Spinal cord (tissue), 10 donors: ENCODE data around the gene CTCFL. TPM values are rescaled to one million over a fixed set of nuclear protein-coding genes. Genes with fewer than 3 reads are reported as not detected.

ENCODE experiments used
- DNase-seq, 6 donors: peaks; one replicate each; pipeline versions ENCODE4 v3.0.0 to v3.0.0-alpha.2; 2013 to 2015; ENCODE audit warnings: low spot score in 6 of 6, low read depth in 4 of 6
- H3K27ac ChIP-seq: one replicate; pipeline ENCODE4 v1.5.1; 2013; ENCODE audit warnings: low read depth, low read length, control low read depth
- H3K27me3 ChIP-seq: one replicate; pipeline ENCODE4 v1.6.1; 2013; ENCODE audit warnings: low read length; ENCODE audit not compliant: control insufficient read depth, insufficient read depth
- H3K36me3 ChIP-seq: one replicate; pipeline ENCODE4 v1.6.1; 2013; ENCODE audit warnings: low read length; ENCODE audit not compliant: control insufficient read depth, insufficient read depth
- H3K4me1 ChIP-seq: one replicate; pipeline ENCODE4 v1.6.1; 2013; ENCODE audit warnings: low read length; ENCODE audit not compliant: control insufficient read depth, insufficient read depth
- H3K4me3 ChIP-seq: one replicate; pipeline ENCODE4 v1.5.1; 2013; ENCODE audit warnings: low read depth, low read length, control low read depth
- H3K9me3 ChIP-seq: one replicate; pipeline ENCODE4 v1.6.1; 2013; ENCODE audit warnings: low read length; ENCODE audit not compliant: control insufficient read depth, insufficient read depth
- WGBS: methylation state at CpG from one replicate; pipeline ENCODE4 v1.1.5; 2013; ENCODE audit warnings: missing lambda C conversion rate; ENCODE audit not compliant: insufficient coverage; 5-methylcytosine and 5-hydroxymethylcytosine counted together
- polyA plus RNA-seq, 2 donors: library from polyadenylated mRNA; unstranded; fragments of 120-200 nt; gene quantifications; one replicate each; pipeline ENCODE4 v1.2.1, GENCODE V29; 2013; ENCODE audit not compliant: insufficient read length in 2 of 2
- total RNA-seq, 2 donors: library from RNA; depleted of rRNA in 1 of 2; stranded (reverse); fragments of 120-200 nt in 1 of 2; fragments of >200 nt in 1 of 2; gene quantifications; one replicate each; pipeline versions ENCODE4 v1.2.3 to v1.2.4, GENCODE V29; 2013 to 2014
- donor health status: healthy.

The CTCFL gene
- total and polyA plus RNA-seq, 4 donors, result 0.20 to 0.28 (median 0.25) TPM

GRCh38 chr20:57536771-57537724 lies 12.1 kb upstream of the CTCFL start:
- Histone ChIP-seq H3K4me1 (peaks cover 8% of the 10 kb centered on the region), H3K36me3 (no peaks in the 10 kb centered on the region), H3K9me3 (peaks cover 4% of the 10 kb centered on the region), H3K27ac (no peak overlapping the region), H3K27me3 (no peaks in the 10 kb centered on the region), H3K4me3 (no peak overlapping the region)
- DNase-seq, result no peak
- 93% methylated on average over 1 of the region's 4 CpGs for WGBS

GRCh38 chr20:57536120-57536708 lies 11.3 kb upstream of the CTCFL start:
- Histone ChIP-seq H3K9me3 (peaks cover 4% of the 10 kb centered on the region), H3K27me3 (no peaks in the 10 kb centered on the region), H3K4me3 (no peak overlapping the region), H3K36me3 (no peaks in the 10 kb centered on the region), H3K4me1 (peaks cover 4% of the 10 kb centered on the region), H3K27ac (no peak overlapping the region)
- no peak for DNase-seq
- WGBS, result 90% methylated on average over 2 of the region's 3 CpGs

- Histone ChIP-seq H3K36me3 (no peaks in the 10 kb centered on the region), H3K4me1 (no peaks in the 10 kb centered on the region), H3K27me3 (no peaks in the 10 kb centered on the region), H3K4me3 (no peak overlapping the region), H3K9me3 (peaks cover 4% of the 10 kb centered on the region), H3K27ac (no peak overlapping the region)
- DNase-seq, result no peak
- 96% methylated on average over 2 of the region's 5 CpGs for WGBS
Observed at GRCh38 chr20:57535297-57535696, 10.4 kb upstream of the CTCFL start.

GRCh38 chr20:57532104-57532503 lies 7.2 kb upstream of the CTCFL start:
- DNase-seq, result no peak
- Histone ChIP-seq H3K36me3 (no peaks in the 10 kb centered on the region), H3K27ac (no peak overlapping the region), H3K27me3 (no peaks in the 10 kb centered on the region), H3K4me1 (no peaks in the 10 kb centered on the region), H3K9me3 (peaks cover 3% of the 10 kb centered on the region), H3K4me3 (no peak overlapping the region)
- no CpG with 5 or more reads among the region's 2 CpGs for WGBS

- no peak for DNase-seq
- 44% methylated on average over 3 of the region's 4 CpGs for WGBS
- peaks cover 1% of the 10 kb centered on the region for H3K9me3 ChIP-seq
- H3K27me3 ChIP-seq, result no peaks in the 10 kb centered on the region
- H3K36me3 ChIP-seq, result no peaks in the 10 kb centered on the region
- H3K4me3 ChIP-seq, result no peak overlapping the region
- no peaks in the 10 kb centered on the region for H3K4me1 ChIP-seq
- H3K27ac ChIP-seq, result no peak overlapping the region
Observed at GRCh38 chr20:57530327-57530981, 5.5 kb upstream of the CTCFL start.

GRCh38 chr20:57529810-57530209 lies 4.9 kb upstream of the CTCFL start:
- Histone ChIP-seq H3K4me1 (no peaks in the 10 kb centered on the region), H3K36me3 (no peaks in the 10 kb centered on the region), H3K27me3 (no peaks in the 10 kb centered on the region), H3K4me3 (no peak overlapping the region), H3K27ac (no peak overlapping the region), H3K9me3 (peaks cover 1% of the 10 kb centered on the region)
- no peak for DNase-seq
- 89% methylated on average over 3 of the region's 3 CpGs for WGBS

- Histone ChIP-seq H3K9me3 (peaks cover 1% of the 10 kb centered on the region), H3K4me1 (no peaks in the 10 kb centered on the region), H3K36me3 (no peaks in the 10 kb centered on the region), H3K27ac (no peak overlapping the region), H3K4me3 (no peak overlapping the region), H3K27me3 (no peaks in the 10 kb centered on the region)
- DNase-seq, result no peak
- 98% methylated on average over 4 of the region's 8 CpGs for whole genome bisulfite sequencing
Observed at GRCh38 chr20:57529160-57529585, 4.2 kb upstream of the CTCFL start.

GRCh38 chr20:57528148-57528547 lies 3.2 kb upstream of the CTCFL start:
- peaks cover 1% of the 10 kb centered on the region for H3K9me3 ChIP-seq

GRCh38 chr20:57527728-57528127 lies 2.8 kb upstream of the CTCFL start:
- 100% methylated on average over 1 of the region's 6 CpGs for WGBS
- DNase-seq, result no peak
- no peak overlapping the region for H3K27ac ChIP-seq
- H3K4me3 ChIP-seq, result no peak overlapping the region
- H3K4me1 ChIP-seq, result no peaks in the 10 kb centered on the region
- H3K36me3 ChIP-seq, result no peaks in the 10 kb centered on the region
- no peaks in the 10 kb centered on the region for H3K27me3 ChIP-seq
- H3K9me3 ChIP-seq, result no peaks in the 10 kb centered on the region

More at GRCh38 chr20:57528148-57528547, 3.2 kb upstream of the CTCFL start:
- no peaks in the 10 kb centered on the region for H3K27me3 ChIP-seq
- H3K4me3 ChIP-seq, result no peak overlapping the region
- no peak overlapping the region for H3K27ac ChIP-seq
- DNase-seq, result no peak
- WGBS, result no CpG with 5 or more reads among the region's 4 CpGs
- H3K36me3 ChIP-seq, result no peaks in the 10 kb centered on the region
- no peaks in the 10 kb centered on the region for H3K4me1 ChIP-seq
